Erythroblast (primary cell): ENCODE data around the gene MOGAT2.
A peak's percentile ranks its signal among the peaks of the same experiment; 100 is the strongest.
"Not testable (repeated sequence)": the region's sequence is repeated elsewhere in the genome, so short reads cannot be mapped to it uniquely, and the experiment has no call there.

ENCODE experiments used
- DNase-seq, 2 experiments: peaks; one replicate each; lab custom pipeline; 2025; lab: John Stamatoyannopoulos, UW
- GATA1 ChIP-seq: IDR thresholded peaks from 2 replicates; pipeline ENCODE4 v1.6.1; 2011; ENCODE audit warnings: low read depth, mild to moderate bottlenecking, control low read depth, low read length, moderate library complexity
- POLR2A ChIP-seq: IDR thresholded peaks from 2 replicates; pipeline ENCODE4 v1.6.1; 2011; ENCODE audit warnings: mild to moderate bottlenecking, low read length

Gene MOGAT2

GRCh38 chr11:75717608-75718418 is at the start of gene MOGAT2:
Gene MOGAT2 (plus strand): TSS chr11:75717838. CDS start chr11:75717889, 51 bp downstream.
- DNase-seq: no peak
- no peak for TF ChIP-seq POLR2A
- TF ChIP-seq GATA1: no peak

- TF ChIP-seq GATA1 (no peak), POLR2A (no peak)
- peak; percentile 59 to 81 for DNase-seq
These were observed 49.0 kb upstream of the MOGAT2 start, which contains the start of gene MAP6 for GRCh38 chr11:75668451-75669297. Gene MAP6 (minus strand): TSS chr11:75669038. CDS start chr11:75668369, 669 bp downstream.

- TF ChIP-seq GATA1 (no peak), POLR2A (no peak)
- DNase-seq: peak; percentile 72 to 79
These were observed 43.6 kb upstream of the MOGAT2 start for GRCh38 chr11:75673977-75674582.

- TF ChIP-seq GATA1: no peak
- TF ChIP-seq POLR2A: no peak
- DNase-seq: no peak
These were observed 40.4 kb upstream of the MOGAT2 start for GRCh38 chr11:75677275-75677674.

GRCh38 chr11:75677909-75678308 is 39.7 kb upstream of the MOGAT2 start:
- TF ChIP-seq GATA1 (no peak), POLR2A (no peak)
- DNase-seq: no peak

GRCh38 chr11:75678620-75679259 is 38.9 kb upstream of the MOGAT2 start:
- no peak for DNase-seq
- TF ChIP-seq GATA1: no peak

- no peak for DNase-seq
- no peak for TF ChIP-seq GATA1
- TF ChIP-seq POLR2A: no peak
These were observed 38.1 kb upstream of the MOGAT2 start for GRCh38 chr11:75679566-75679965.

GRCh38 chr11:75683856-75684255 is 33.8 kb upstream of the MOGAT2 start:
- DNase-seq: not testable (repeated sequence)

GRCh38 chr11:75689863-75690609 is 27.6 kb upstream of the MOGAT2 start:
- DNase-seq: peak in 1 of 2 experiments; percentile 9
- TF ChIP-seq GATA1: no peak
- no peak for TF ChIP-seq POLR2A

- no peak for DNase-seq
- TF ChIP-seq GATA1 (no peak), POLR2A (no peak)
These were observed 25.8 kb upstream of the MOGAT2 start for GRCh38 chr11:75691804-75692203.

GRCh38 chr11:75697906-75698581 is 19.6 kb upstream of the MOGAT2 start:
- no peak for TF ChIP-seq POLR2A
- no peak for TF ChIP-seq GATA1
- DNase-seq: no peak

- TF ChIP-seq POLR2A (no peak), GATA1 (no peak)
- DNase-seq: no peak
These were observed 16.7 kb upstream of the MOGAT2 start for GRCh38 chr11:75700940-75701339.
